Left lobe of liver (tissue), 2 donors: ENCODE results near the gene PLPPR1. TPM values are rescaled to one million over a fixed set of nuclear protein-coding genes. Genes with fewer than 3 reads are reported as not detected.
A peak's percentile ranks its signal among the peaks of the same experiment; 100 is the strongest.
"Not testable (repeated sequence)": the region's sequence is repeated elsewhere in the genome, so short reads cannot be mapped to it uniquely, and the experiment has no call there.

ENCODE experiments used
- ATAC-seq: fragments of 200-7000 bp; cut with Tn5 transposase; one replicate; pipeline ENCODE4 v1.9.1; 2020; ENCODE audit warnings: mild to moderate bottlenecking, moderate library complexity
- DNase-seq: peaks from one replicate; pipeline ENCODE4 v3.0.0-alpha.2; 2020; ENCODE audit warnings: low spot score
- total RNA-seq: library from RNA; stranded (reverse); gene quantifications from one replicate; pipeline ENCODE4 v1.2.1, GENCODE V29; 2021
- donor health status: DM: no; HTN: no; CAD: no; lungs with moderate emphysema.
- donor health status: DM: no; HTN: yes; CAD: no.

PLPPR1 gene
- total RNA-seq, 1 donor from 2014 or later = 1.2 TPM

GRCh38 chr9:101039581-101039980 lies 11.1 kb downstream of the PLPPR1 start:
- DNase-seq, ATAC-seq: not testable (repeated sequence)

- no peak for ATAC-seq
- DNase-seq = no peak
Observed at GRCh38 chr9:101047848-101048397, 19.4 kb downstream of the PLPPR1 start.

GRCh38 chr9:101050650-101051049 lies 22.1 kb downstream of the PLPPR1 start:
- no peak for DNase-seq
- ATAC-seq = no peak

GRCh38 chr9:101054657-101055056 lies 26.1 kb downstream of the PLPPR1 start:
- no peak for DNase-seq
- no peak for ATAC-seq

- ATAC-seq (no peak), DNase-seq (no peak)
Observed at GRCh38 chr9:101055516-101055915, 27.0 kb downstream of the PLPPR1 start.

- DNase-seq (peak; percentile 74), ATAC-seq (peak; percentile 89)
Observed at GRCh38 chr9:101062686-101063085, 34.2 kb downstream of the PLPPR1 start.

GRCh38 chr9:101063192-101063591 lies 34.7 kb downstream of the PLPPR1 start:
- ATAC-seq (peak; percentile 53), DNase-seq (no peak)

GRCh38 chr9:101064206-101064605 lies 35.7 kb downstream of the PLPPR1 start:
- ATAC-seq (peak; percentile 49), DNase-seq (no peak)

GRCh38 chr9:101065930-101066329 lies 37.4 kb downstream of the PLPPR1 start:
- ATAC-seq (no peak), DNase-seq (no peak)

- DNase-seq = no peak
- ATAC-seq = no peak
Observed at GRCh38 chr9:101068696-101069095, 40.2 kb downstream of the PLPPR1 start.

GRCh38 chr9:101072259-101072658 lies 43.7 kb downstream of the PLPPR1 start:
- DNase-seq (no peak), ATAC-seq (no peak)

GRCh38 chr9:101073122-101073521 lies 44.6 kb downstream of the PLPPR1 start:
- DNase-seq (no peak), ATAC-seq (no peak)

- DNase-seq = no peak
- ATAC-seq = no peak
Observed at GRCh38 chr9:101081641-101082040, 53.1 kb downstream of the PLPPR1 start.

GRCh38 chr9:101083448-101084202 lies 55.1 kb downstream of the PLPPR1 start:
- ATAC-seq (no peak), DNase-seq (no peak)

- DNase-seq = no peak
- ATAC-seq = no peak
Observed at GRCh38 chr9:101087426-101087825, 58.9 kb downstream of the PLPPR1 start.

- DNase-seq (no peak), ATAC-seq (no peak)
Observed at GRCh38 chr9:101092922-101093321, 64.4 kb downstream of the PLPPR1 start.

GRCh38 chr9:101093620-101094019 lies 65.1 kb downstream of the PLPPR1 start:
- DNase-seq (no peak), ATAC-seq (no peak)

GRCh38 chr9:101094686-101095085 lies 66.2 kb downstream of the PLPPR1 start:
- ATAC-seq (peak; percentile 32), DNase-seq (no peak)

- ATAC-seq (peak; percentile 63), DNase-seq (no peak)
Observed at GRCh38 chr9:101097210-101097609, 68.7 kb downstream of the PLPPR1 start.

GRCh38 chr9:101098392-101098791 lies 69.9 kb downstream of the PLPPR1 start:
- ATAC-seq (no peak), DNase-seq (no peak)

- ATAC-seq = no peak
- DNase-seq = no peak
Observed at GRCh38 chr9:101114317-101114716, 85.8 kb downstream of the PLPPR1 start.

- DNase-seq (no peak), ATAC-seq (no peak)
Observed at GRCh38 chr9:101115102-101115501, 86.6 kb downstream of the PLPPR1 start.

- DNase-seq = no peak
- ATAC-seq = no peak
Observed at GRCh38 chr9:101117161-101117560, 88.6 kb downstream of the PLPPR1 start.
